Esophagus squamous epithelium (tissue), 5 donors: ENCODE results near the gene SIN3B. TPM values are rescaled to one million over a fixed set of nuclear protein-coding genes. Genes with fewer than 3 reads are reported as not detected.
A peak's percentile ranks its signal among the peaks of the same experiment; 100 is the strongest.

Source experiments
- DNase-seq: peaks from one replicate; lab custom pipeline; 2025; lab: John Stamatoyannopoulos, UW
- H3K27ac ChIP-seq, 4 donors: fragments of 200-600 bp; sonication (generic); one replicate each; pipeline ENCODE4 v1.5.1; 2016 to 2019; ENCODE audit warnings: mild to moderate bottlenecking in 1 of 4
- H3K27me3 ChIP-seq, 4 donors: fragments of 200-600 bp; sonication (generic); 1 replicate in 3 of 4; 2 replicates in 1 of 4; pipeline versions ENCODE4 v1.5.1 to v1.6.0; 2017 to 2021; ENCODE audit warnings: antibody characterized with exemption in 1 of 4
- H3K36me3 ChIP-seq, 3 donors: fragments of 200-600 bp; sonication (generic); one replicate each; pipeline ENCODE4 v1.5.1; 2016 to 2019
- H3K4me1 ChIP-seq, 3 donors: fragments of 200-600 bp; sonication (generic); one replicate each; pipeline ENCODE4 v1.5.1; 2017 to 2019
- H3K4me3 ChIP-seq, 4 donors: fragments of 200-600 bp; sonication (generic); 1 replicate in 3 of 4; 2 replicates in 1 of 4; pipeline ENCODE4 v1.5.1; 2016 to 2019; ENCODE audit warnings: mild to moderate bottlenecking in 2 of 4, moderate library complexity in 1 of 4
- H3K9me3 ChIP-seq, 3 donors: fragments of 200-600 bp; sonication (generic); one replicate each; pipeline ENCODE4 v1.5.1; 2016 to 2019
- POLR2A ChIP-seq, 4 donors: fragments of 450-650 bp; IDR thresholded peaks; one replicate each; pipeline ENCODE4 v1.6.1; 2017; ENCODE audit warnings: antibody characterized with exemption in 4 of 4, mild to moderate bottlenecking in 4 of 4, moderate library complexity in 3 of 4
- WGBS, 2 donors: methylation state at CpG; one replicate each; pipeline ENCODE4 v1.1.5; 2018; 5-methylcytosine and 5-hydroxymethylcytosine counted together
- intact Hi-C: fragments of 100-400 bp; cut with DNase I; formaldehyde crosslinking; loops from one replicate; pipeline ENCODE4 v1.15.0; 2022
- total RNA-seq, 4 donors: library from RNA; depleted of rRNA; stranded (reverse); fragments of >200 nt; gene quantifications; one replicate each; pipeline ENCODE4 v1.1.0, GENCODE V29; 2016
- TF ChIP-seq, protein P1 (sequence below), 6 experiments: fragments of 450-650 bp in 4 of 6; fragments of 200-600 bp in 2 of 6; sonication (generic) in 2 of 6; IDR thresholded peaks; one replicate each; pipeline ENCODE4 v1.5.1; 2016 to 2019; ENCODE audit warnings: antibody characterized with exemption in 6 of 6, mild to moderate bottlenecking in 4 of 6, moderate library complexity in 4 of 6
- donor health status: DM: yes; HTN: yes; CAD: no.

Gene SIN3B
- total RNA-seq, 4 donors from 2014 or later: 11.2 to 34.7 (median 28.5) TPM

GRCh38 chr19:16890461-16891184, 61.4 kb downstream of the SIN3B start:
- Histone ChIP-seq H3K27me3 (peaks cover 0 to 32% (median 0%) of the 10 kb centered on the region in 4 donors), H3K4me3 (no peak overlapping the region), H3K27ac (peak overlapping the region in 1 of 4 donors; percentile 72), H3K9me3 (no peaks in the 10 kb centered on the region), H3K4me1 (peaks cover 0 to 36% (median 17%) of the 10 kb centered on the region in 3 donors), H3K36me3 (no peaks in the 10 kb centered on the region)
- no peak for TF ChIP-seq POLR2A (IDR thresholded peaks at IDR 0.05)
- TF ChIP-seq, protein P1, sequence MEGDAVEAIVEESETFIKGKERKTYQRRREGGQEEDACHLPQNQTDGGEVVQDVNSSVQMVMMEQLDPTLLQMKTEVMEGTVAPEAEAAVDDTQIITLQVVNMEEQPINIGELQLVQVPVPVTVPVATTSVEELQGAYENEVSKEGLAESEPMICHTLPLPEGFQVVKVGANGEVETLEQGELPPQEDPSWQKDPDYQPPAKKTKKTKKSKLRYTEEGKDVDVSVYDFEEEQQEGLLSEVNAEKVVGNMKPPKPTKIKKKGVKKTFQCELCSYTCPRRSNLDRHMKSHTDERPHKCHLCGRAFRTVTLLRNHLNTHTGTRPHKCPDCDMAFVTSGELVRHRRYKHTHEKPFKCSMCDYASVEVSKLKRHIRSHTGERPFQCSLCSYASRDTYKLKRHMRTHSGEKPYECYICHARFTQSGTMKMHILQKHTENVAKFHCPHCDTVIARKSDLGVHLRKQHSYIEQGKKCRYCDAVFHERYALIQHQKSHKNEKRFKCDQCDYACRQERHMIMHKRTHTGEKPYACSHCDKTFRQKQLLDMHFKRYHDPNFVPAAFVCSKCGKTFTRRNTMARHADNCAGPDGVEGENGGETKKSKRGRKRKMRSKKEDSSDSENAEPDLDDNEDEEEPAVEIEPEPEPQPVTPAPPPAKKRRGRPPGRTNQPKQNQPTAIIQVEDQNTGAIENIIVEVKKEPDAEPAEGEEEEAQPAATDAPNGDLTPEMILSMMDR (IDR thresholded peaks at IDR 0.05): no peak
- 81 to 88% methylated on average over 8 to 11 of the region's 24 CpGs for WGBS, 2 donors
- DNase-seq: no peak
- intact Hi-C loops: no loop called here

GRCh38 chr19:16891696-16892382, 62.6 kb downstream of the SIN3B start:
- no peak for DNase-seq
- intact Hi-C loops: no loop called here
- no peak overlapping the region for H3K4me3 ChIP-seq
- no peaks in the 10 kb centered on the region for H3K36me3 ChIP-seq
- no peak overlapping the region for H3K27ac ChIP-seq
- peaks cover 7 to 47% (median 20%) of the 10 kb centered on the region in 3 donors for H3K4me1 ChIP-seq
- WGBS, 2 donors: 89 to 91% methylated on average over 8 to 9 of the region's 12 CpGs
- H3K27me3 ChIP-seq: peaks cover 0 to 38% (median 0%) of the 10 kb centered on the region in 4 donors
- TF ChIP-seq, protein P1 (IDR thresholded peaks at IDR 0.05): no peak
- TF ChIP-seq POLR2A (IDR thresholded peaks at IDR 0.05): no peak
- H3K9me3 ChIP-seq: no peaks in the 10 kb centered on the region

- 50 to 100% methylated on average over 1 of the region's 4 CpGs for whole genome bisulfite sequencing, 2 donors
- Histone ChIP-seq H3K4me3 (no peak overlapping the region), H3K27me3 (peaks cover 0 to 33% (median 0%) of the 10 kb centered on the region in 4 donors), H3K27ac (no peak overlapping the region), H3K4me1 (peaks cover 7 to 46% (median 17%) of the 10 kb centered on the region in 3 donors), H3K36me3 (no peaks in the 10 kb centered on the region), H3K9me3 (no peaks in the 10 kb centered on the region)
- intact Hi-C loops: no loop called here
- TF ChIP-seq POLR2A (IDR thresholded peaks at IDR 0.05): no peak
- TF ChIP-seq, protein P1 (IDR thresholded peaks at IDR 0.05): no peak
- DNase-seq: no peak
Measured at GRCh38 chr19:16892436-16892835, 63.2 kb downstream of the SIN3B start.

DNA sequence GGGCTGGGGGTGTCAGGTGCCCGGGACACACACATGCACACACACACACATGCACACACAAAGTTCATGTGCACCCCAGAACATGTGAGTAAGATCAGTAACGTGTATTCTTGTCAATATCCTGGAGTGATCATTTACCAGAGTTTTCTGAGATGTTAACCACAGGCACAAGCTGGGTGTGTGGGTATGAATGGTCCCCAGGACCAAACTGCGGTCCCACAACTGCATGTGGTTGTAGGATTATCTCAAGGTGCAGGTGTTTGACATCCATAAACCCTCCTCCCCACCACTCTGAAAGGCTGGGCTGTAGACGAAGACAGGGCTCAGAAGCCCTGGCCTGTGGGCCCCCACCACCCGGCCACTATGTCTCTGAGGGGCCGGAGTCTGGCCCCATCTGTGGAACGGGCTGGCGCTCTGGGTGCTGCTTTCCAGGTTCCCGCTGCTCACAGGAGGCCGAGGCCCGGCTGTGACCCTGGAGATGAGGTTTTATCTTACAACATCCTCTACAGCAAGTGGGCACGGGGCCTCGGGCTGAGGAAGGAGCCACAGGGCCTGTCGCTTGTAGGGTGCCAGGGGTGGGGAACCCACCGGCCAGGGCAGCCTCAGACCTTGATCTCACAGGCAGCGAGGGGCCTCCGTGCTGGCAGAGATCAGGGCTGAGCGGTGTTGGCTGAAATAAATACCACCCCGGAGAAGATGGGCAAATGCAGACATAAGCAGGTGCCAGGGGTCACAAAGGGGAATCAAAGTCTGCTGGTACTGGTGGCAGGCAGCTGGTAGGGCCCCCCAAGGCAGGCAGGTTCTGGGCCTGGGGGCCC, 63.9 kb downstream of the SIN3B start:
- Histone ChIP-seq H3K4me1 (peaks cover 7 to 46% (median 11%) of the 10 kb centered on the region in 3 donors), H3K27me3 (peaks cover 0 to 26% (median 0%) of the 10 kb centered on the region in 4 donors), H3K36me3 (no peaks in the 10 kb centered on the region), H3K9me3 (no peaks in the 10 kb centered on the region), H3K27ac (no peak overlapping the region), H3K4me3 (no peak overlapping the region)
- TF ChIP-seq, protein P1 (IDR thresholded peaks at IDR 0.05): no peak
- no peak for TF ChIP-seq POLR2A (IDR thresholded peaks at IDR 0.05)
- intact Hi-C loops: no loop called here
- 86 to 100% methylated on average over 1 to 7 of the region's 19 CpGs for WGBS, 2 donors
- DNase-seq: no peak
